ENCODE results near the gene QKI.

DNA sequence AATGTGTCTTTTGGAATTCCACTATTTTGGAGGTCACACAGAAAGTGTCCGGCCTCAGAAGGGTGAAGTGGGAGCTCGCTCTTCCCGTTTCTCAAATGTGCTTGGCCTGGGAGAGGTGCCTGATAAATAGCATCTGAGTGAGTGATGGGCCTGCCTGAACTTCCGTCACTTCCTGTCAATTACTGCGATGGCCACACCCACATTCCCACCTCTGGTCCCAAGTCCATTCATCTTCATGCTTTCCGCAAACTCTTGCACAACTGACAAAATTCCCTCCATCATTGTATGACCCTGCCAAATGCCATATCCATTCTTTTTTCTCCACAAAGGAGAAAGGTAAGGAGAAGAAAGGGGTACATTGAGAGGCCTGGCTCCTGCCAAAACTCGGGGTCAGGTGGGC, 169.0 kb downstream of the QKI start:
- TF ChIP-seq GATA2 (IDR thresholded peaks at IDR 0.05; ENCODE audit: low read depth, low read length) (no peak), GATA3 (IDR thresholded peaks at IDR 0.05; ENCODE audit: low read depth, low read length) (no peak)

All from SH-SY5Y (cell line).